A673 (cell line): ENCODE results near the gene IGLL1.

ENCODE experiments used
- EZH2 ChIP-seq: fragments of 200-600 bp; sonication (generic); IDR thresholded peaks from 2 replicates; pipeline ENCODE4 v1.6.1; 2017; ENCODE audit warnings: borderline replicate concordance, low read depth, mild to moderate bottlenecking, mixed read lengths, antibody characterized with exemption, low read length; ENCODE audit not compliant: poor library complexity, severe bottlenecking
- TF ChIP-seq, protein P1 (sequence below): fragments of 300-800, 200-600 bp; sonication (generic); conservative IDR thresholded peaks from 2 replicates; pipeline ENCODE4 v1.5.1; 2017; ENCODE audit warnings: low read depth, mild to moderate bottlenecking, antibody characterized with exemption, low read length, moderate library complexity, mixed read lengths

DNA sequence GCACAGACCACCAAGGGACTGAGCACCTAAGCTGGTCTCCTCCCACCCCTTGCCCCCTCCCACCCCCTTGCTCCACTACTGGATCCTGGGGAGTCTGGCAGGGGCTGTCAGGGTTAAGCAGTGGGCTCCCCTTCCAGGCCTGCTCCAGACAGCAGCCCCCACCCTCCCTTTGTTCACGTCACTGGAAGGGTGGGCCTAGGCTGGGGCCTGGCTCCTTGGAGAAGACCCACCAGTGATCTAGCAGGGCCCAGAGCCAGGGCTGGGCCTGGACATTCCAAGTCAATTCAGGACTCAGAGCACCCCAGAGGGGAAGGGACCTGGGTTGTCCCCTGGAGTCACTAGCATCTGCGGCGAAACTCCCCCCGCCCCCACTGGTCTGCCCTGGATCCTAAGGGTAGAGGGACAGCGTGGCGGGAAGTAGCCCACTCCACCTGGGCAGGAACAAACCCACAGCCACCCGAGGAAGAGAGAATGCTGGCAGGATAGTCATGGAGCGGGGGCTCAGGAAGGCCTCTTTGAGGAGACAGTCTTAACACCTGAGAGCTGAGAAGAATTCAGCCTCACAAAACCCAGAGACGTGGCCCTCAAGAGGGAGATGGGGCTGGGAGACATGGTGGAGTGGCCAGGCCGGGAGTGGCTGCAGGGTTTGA lies 45.8 kb downstream of the IGLL1 start:
- TF ChIP-seq, protein P1, sequence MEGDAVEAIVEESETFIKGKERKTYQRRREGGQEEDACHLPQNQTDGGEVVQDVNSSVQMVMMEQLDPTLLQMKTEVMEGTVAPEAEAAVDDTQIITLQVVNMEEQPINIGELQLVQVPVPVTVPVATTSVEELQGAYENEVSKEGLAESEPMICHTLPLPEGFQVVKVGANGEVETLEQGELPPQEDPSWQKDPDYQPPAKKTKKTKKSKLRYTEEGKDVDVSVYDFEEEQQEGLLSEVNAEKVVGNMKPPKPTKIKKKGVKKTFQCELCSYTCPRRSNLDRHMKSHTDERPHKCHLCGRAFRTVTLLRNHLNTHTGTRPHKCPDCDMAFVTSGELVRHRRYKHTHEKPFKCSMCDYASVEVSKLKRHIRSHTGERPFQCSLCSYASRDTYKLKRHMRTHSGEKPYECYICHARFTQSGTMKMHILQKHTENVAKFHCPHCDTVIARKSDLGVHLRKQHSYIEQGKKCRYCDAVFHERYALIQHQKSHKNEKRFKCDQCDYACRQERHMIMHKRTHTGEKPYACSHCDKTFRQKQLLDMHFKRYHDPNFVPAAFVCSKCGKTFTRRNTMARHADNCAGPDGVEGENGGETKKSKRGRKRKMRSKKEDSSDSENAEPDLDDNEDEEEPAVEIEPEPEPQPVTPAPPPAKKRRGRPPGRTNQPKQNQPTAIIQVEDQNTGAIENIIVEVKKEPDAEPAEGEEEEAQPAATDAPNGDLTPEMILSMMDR, result no peak
- no peak for TF ChIP-seq EZH2
